ENCODE data around the gene UGCG.
"Not testable (repeated sequence)": the region's sequence is repeated elsewhere in the genome, so short reads cannot be mapped to it uniquely, and the experiment has no call there.

UGCG gene

DNA sequence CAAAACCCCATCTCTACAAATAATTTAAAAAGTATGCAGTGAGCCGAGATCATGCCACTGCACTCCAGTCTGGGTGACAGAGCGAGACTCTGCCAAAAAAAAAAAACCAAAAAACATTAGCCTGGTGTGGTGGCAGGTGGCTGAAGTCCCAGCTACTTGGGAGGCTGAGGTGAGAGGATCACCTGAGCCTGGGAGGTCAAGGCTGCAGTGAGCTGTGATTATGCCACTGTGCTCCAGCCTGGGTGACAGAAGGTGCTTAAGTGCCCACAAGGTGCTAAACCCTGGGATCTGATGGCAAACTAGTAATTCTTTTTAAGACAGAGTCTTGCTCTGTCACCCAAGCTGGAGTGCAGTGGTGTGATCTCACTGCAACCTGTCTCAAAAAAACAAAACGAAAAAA is 5.7 kb upstream of the UGCG start:
- DNase-seq (ENCODE audit: low read depth, low spot score) = not testable (repeated sequence)

DNA sequence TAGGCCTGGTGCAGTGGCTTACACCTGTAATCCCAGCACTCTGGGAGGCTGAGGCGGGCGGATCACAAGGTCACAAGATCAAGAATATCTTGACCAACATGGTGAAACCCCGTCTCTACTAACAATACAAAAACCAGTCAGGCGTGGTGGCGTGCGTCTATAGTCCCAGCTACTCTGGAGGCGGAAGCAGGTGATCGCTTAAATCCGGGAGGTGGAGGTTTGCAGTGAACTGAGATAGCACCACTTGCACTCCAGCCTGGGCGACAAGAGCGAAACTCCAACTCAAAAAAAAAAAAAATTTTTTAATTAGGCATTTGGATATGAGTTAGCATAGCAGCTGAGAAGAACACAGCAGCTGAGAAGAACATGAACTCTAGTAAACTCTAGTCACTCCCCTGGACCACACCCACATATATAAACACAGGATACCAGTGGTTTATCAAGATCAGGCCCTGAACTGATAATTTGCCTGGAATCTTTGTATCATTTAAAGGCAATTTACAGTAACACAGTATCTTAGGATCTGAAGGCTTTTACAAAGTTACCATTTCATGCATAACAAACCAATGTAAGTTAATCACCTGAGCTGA is 4.6 kb upstream of the UGCG start:
- no peak for DNase-seq (ENCODE audit: low read depth, low spot score)

DNA sequence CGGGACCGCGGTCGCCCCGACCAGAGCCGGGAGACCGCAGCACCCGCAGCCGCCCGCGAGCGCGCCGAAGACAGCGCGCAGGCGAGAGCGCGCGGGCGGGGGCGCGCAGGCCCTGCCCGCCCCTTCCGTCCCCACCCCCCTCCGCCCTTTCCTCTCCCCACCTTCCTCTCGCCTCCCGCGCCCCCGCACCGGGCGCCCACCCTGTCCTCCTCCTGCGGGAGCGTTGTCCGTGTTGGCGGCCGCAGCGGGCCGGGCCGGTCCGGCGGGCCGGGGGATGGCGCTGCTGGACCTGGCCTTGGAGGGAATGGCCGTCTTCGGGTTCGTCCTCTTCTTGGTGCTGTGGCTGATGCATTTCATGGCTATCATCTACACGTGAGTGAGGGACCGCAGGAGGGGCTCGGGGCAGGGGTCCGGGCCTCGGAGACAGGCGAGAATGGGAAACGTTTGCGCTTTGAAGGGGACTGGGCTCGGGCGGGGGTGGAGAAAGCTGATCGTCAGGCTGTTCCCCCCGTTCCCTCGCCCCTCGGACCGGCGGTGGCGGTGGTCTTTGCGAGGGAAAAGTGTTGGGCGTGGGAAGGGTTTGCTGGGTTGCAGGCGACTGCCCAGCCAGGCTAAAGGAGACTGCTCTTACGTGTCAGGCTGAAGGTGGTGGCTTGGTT is 457 bp downstream of the UGCG start:
- no peak for DNase-seq (ENCODE audit: low read depth, low spot score)

DNA sequence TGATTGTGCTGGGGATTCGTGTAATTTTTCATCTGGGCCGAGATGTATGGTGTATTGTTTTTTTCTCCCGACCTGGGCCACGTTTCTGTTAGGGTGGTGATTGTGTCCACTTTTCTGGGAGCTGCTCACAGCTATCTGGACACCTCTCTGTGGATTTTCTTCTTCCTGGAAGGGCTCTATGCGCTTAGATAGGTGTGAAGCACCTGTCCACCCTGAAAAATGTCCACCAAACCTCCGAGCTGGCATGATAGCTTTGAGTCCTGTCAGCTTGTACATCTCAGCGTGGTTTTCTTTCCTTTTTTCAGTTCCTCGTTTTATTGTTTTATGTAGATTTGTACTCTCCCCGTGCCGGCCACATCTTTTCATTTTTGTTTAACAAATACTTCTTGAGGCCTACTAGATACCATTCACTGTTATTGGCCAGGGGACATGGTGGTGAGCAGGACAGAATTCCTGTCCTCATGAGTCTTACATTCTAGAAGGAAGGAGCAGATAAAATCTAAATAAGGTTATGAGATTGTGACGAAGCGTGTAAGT is 1.1 kb downstream of the UGCG start:
- DNase-seq (ENCODE audit: low read depth, low spot score) = no peak

DNA sequence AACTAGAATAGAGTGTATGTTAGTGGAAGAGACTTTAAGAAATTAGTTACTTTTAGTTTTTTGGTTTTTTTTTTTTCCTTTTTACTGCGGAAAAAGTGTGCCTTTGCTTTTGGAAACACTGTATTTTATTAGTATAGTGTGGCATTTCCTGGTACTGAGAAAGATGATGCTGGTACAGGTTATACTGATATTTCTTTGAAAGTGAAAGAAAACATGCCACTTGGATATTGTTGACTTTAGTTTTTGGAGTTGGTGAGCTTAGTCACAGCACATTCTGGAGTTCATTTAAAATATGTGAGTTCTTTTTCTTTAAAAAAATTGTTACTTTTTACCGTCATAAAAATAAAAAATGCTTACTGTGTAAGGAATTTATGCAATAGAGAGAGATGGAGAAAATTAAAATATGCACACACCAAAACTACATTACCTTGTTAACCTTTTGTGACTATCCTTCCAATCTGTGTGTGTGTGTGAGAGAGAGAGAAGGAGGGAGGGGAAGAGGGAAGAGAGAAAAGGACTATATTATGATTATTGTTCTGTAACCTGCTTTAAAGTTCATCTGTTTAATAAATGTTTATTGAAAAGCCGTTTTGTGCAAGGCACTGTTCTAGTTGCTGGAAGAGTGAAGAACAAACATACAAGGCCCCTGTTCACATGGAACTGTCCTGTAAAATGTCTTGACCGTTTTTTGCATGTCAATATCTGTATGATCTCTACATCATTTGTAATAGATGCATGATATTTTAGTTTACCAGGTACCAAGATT is 1.9 kb downstream of the UGCG start:
- no peak for DNase-seq (ENCODE audit: low read depth, low spot score)

DNA sequence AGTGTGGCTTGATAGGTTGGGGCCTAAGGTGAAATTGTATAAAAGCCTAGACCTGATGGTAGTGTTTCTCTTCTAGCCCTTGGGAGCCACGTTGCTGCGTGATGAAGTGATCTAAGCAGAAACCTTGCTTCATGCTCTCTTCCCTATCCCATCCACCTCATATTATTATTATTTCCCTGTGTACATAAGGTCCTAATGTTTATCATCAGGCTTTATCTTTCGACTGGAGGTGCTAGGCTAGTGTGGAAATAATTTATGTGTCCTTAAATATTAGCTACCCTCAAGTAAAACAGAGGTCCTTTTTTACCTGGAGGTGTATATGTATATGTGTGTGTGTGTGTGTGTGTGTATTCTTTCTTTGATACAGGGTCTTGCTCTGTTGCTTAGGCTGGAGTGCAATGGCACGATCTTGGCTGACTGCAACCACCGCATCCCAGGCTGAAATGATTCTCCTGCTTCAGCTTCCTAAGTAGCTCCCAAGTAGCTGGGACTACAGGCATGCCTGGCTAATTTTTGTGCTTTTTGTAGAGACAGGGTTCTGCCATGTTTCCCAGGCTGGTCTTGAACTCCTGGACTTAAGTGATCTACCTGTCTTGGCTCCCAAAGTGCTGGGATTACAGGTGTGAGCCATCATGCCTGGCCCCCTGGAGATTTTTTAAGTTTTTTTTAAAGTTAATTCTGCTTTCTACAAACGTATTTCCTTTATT is 3.7 kb downstream of the UGCG start:
- DNase-seq (ENCODE audit: low read depth, low spot score) = no peak

DNA sequence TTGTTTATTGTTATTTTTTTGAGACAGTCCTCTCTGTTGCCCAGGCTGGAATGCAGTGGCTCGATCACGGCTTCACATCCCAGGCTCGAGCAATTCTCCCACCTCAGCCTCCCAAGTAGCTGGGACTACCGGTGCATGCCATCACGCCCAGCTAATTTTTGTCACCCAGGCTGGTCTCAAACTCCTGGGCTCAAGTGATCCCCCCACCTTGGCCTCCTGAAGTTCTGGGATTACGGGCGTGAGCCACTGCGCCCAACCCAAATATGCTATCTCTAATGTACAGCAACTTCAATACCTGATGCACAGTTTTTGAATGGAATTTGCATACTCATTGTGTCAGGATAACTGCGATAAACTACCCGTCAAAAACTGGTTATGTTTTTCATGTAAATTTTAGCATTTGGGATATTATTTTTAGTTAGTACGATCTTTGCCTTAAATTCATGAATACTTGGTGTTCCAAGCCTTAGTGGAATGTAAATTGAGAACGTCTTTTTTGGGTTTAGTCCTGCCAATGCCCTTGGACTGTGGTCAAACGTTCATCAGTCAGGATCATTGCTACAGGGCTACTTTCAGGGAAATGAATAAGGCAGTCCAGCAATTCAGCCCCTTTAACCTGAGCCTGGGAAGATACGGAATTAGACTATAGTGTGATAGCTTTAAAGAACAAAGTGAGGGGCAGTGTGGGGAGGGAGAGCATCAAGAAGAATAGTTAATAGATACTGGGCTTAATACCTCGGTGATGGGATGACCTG is 4.4 kb downstream of the UGCG start:
- no peak for DNase-seq (ENCODE audit: low read depth, low spot score)

DNA sequence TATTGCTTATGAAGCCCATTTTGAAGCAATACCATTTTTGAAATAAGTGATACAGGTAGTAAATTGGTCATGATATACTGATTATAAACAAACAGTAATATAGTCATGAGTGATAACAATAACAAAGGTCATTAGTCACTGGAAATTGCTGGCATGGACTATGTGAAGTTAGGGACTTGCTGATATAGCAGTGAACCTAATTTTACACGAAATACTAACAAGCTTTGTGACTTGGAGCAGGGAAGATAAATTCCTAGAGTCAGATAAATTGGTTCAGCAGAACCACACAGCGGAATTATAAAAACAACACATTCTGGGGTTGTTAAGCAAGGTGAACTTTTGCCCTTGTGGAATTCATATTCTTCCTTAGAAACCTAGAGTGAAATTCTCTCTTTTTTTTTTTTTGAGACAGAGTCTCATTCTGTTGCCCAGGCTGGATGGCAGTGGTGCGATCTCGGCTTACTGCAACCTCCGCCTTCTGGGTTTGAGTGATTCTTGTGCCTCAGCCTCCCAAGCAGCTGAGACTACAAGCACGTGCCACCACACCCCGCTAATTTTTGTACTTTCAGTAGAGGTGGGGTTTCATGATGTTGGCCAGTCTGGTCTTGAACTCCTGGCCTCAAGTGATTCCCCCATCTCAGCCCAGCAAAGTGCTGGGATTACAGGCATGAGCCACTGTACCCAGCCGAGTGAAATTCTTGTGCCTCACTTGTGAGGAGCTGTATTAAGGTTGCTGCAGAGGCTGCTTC is 6.0 kb downstream of the UGCG start:
- DNase-seq (ENCODE audit: low read depth, low spot score) = no peak

DNA sequence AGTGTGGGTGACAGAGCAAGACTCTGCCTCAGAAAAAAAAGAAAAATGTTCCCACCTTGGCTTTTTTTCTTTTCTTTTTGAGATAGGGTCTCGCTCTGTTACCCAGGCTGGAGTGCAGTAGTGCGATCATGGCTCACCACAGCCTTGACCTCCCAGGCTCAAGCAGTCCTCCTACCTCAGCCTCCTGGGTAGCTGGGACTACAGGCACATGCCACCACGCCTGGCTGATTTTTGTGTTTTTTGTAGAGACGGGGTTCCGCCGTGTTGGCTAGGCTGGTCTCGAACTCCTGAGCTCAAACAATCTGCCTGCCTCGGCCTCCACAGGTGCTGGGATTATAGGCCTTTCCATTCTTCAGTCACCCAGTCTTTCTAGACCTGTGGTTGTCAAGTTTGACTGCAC is 6.9 kb downstream of the UGCG start:
- not testable (repeated sequence) for DNase-seq (ENCODE audit: low read depth, low spot score)

DNA sequence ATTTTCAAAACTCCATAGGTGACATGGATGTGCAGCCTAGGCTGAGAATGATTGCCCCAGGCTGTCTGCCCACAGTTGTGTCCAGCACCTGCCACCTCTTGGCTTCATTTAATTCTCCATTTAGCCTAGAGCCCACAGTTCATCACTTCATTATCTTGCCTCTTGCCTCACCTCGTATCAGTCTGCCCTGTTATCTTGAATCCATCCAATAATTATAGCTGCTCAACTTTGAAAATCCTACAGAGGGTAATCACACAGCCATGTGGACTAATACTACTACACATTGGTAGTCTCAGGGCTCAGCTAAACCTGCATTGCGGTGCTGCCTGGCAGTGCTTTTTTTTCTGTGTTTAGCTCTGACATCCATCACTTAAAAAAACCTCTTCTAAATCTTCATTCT is 7.4 kb downstream of the UGCG start:
- DNase-seq (ENCODE audit: low read depth, low spot score) = no peak

DNA sequence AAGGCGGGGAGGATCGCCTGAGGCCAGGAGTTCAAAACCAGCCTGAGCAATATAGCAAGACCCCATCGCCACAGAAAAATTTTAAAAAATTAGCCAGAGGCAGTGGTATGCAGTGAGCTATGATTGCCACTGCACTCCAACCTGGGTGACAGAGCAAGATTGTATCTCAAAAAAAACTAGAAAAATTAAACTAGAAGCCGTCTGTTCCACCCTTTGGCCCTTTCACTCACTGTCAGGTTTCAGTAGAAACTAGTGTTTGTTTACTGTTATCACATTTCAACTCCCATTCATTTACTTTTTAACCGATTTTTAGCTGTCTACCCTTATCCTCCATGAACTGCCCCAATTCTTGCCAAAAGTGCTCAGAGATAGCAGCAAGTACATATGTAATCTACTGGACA is 8.3 kb downstream of the UGCG start:
- DNase-seq (ENCODE audit: low read depth, low spot score) = no peak

DNA sequence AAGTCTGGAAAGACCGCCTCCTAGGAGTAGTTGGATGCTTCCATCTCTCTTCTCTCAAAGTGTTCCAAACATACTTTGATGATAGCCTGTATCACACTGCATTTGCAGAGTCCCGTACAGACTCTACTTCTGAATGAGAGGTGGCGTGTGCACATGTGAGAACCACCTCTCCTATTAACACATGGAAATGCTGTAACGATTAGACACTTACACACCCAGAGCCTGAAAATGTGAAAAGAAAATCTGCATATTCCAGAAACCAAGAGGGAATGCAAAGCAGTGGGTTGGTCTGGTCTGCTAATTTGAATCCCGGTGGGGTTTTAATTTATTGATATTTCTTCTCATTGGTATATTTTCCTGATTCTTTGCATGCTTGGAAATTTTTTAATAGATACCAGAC is 10.5 kb downstream of the UGCG start:
- DNase-seq (ENCODE audit: low read depth, low spot score) = no peak

DNA sequence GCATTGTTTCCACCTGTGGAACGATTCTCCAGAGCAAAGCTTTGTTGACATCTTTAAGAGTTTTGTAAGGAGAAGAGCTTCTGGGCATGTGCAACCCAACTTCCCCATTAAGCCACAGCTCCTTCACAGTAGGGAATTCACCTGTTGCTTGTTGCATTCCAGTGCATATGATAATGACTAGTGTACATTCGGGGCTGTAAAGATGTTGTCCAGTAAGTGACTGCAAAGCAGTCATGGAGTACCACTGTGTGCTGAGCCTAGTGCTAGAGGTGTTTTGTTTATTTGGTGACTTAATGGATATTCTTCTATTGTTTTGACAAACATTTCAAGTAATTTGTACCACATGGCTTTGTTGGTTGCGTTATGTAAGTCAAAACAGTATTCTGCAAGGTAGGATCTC is 12.8 kb downstream of the UGCG start:
- DNase-seq (ENCODE audit: low read depth, low spot score) = no peak

DNA sequence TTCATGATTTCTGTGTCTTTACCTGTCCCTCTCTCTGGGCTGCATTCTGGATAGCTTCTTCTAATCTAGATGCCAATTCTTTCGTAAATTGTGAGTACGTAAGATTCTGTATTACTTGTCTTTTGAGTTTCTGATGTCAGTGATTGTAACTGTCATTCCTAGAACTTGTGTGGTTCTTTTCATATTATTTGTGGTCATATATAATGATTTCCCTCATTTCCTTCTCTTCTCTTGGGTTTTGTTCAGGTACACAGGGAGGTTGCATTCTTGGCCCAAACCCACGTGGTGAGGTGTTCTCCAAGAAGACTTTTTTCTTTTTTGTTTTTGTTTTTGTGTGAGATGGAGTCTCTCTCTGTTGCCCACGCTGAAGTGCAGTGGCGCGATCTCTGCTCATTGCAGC is 13.8 kb downstream of the UGCG start:
- DNase-seq (ENCODE audit: low read depth, low spot score) = no peak

DNA sequence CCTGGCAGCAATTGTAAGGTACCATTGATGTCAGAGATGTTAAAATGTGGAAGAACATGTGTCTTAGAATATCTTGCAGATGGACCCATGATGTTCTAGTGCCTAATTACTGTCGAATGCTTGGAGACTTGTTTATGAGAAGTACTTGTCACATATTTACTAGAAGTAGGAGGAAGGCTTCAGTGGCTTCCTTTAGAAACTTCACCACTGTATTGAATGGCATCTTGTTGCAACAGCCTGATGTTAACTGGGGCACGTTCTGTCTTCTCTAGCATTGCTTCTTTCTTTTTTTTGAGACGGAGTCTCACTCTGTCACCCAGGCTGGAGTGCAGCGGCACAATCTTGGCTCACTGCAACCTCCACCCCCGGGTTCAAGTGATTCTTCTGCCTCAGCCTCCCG is 16.5 kb downstream of the UGCG start:
- DNase-seq (ENCODE audit: low read depth, low spot score) = no peak

DNA sequence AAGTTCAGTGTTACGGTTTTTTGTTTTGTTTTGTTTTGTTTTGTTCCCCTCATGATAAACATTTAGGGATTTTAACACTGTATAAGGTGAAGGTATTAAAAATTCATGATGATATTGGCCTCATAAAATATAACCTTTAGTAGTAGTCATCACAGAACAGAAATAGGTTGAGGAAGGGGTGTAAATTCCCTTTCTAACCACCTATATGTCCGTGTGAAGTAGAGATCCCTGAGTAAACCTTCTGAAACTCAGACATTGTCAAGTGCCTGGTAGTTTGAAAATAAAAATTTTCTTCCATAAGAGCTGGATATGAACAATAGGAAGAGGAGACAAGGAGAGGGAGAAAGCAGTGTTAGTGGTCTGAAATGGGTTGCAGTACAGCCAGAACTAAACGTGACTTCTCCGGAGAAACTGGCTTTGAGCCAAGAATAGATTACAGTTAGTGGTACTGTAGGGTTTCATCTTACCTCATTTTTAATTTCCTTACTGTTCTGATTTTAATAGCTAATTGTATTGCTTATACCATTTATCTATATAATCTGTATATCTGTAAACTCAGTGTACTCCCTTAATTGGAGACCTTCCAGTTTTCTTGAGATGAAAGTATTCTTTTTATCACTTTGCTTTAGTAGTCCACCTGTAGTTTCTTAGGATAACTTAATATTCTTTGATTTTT is 18.3 kb downstream of the UGCG start:
- DNase-seq (ENCODE audit: low read depth, low spot score) = no peak

DNA sequence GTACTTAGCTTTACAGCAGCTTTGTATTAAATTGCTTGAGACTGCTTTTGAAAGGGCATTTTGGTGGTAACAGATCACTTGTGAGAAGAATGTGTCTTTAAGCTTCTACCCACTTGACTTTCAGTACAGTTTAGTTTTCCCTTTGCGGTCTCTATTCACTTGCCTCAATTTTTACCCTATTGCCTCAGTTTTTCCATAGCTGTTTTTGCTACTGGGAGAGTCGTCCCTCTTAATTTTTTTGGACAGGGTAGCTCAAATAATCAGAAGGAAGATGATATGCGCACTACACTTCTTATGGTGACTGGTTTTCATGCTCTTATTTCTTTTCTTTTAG is 18.8 kb downstream of the UGCG start:
- no peak for DNase-seq (ENCODE audit: low read depth, low spot score)

DNA sequence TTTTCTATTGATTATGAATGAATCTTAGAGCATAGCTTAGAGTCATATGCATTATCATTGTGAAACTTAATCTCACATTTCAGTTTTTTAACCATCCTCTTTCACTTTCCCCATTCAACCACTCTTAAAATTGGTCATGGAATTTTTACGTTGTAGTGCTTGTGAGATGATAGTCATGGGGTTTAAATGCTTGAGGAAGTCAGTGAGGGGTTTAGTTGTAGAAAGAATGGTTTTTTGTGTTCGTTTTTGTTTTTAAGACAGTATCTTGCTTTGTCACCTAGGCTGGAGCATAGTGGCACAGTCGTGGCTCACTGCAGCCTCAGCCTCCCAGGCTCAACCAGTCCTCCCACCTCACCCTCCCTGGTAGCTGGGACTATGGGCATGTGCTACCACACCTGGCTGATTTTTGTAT is 19.6 kb downstream of the UGCG start:
- no peak for DNase-seq (ENCODE audit: low read depth, low spot score)

DNA sequence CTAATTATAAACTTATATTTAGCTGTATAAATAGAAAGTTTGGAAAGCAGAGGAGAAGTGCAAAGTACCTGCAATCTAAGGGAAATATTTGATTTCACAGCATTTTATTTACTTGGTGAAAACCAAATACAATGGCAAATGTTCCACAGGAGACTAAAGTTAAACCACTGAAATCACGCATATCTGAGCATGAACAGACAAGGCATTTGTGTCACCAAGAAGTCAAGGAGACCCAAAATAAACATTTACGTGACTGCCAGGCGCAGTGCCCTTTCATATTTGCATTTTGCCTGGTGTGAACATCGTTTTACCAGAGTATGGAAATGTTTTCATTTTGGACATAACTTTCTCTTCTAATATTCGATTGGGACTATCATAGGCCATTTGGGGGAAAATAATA is 20.6 kb downstream of the UGCG start:
- DNase-seq (ENCODE audit: low read depth, low spot score) = no peak

DNA sequence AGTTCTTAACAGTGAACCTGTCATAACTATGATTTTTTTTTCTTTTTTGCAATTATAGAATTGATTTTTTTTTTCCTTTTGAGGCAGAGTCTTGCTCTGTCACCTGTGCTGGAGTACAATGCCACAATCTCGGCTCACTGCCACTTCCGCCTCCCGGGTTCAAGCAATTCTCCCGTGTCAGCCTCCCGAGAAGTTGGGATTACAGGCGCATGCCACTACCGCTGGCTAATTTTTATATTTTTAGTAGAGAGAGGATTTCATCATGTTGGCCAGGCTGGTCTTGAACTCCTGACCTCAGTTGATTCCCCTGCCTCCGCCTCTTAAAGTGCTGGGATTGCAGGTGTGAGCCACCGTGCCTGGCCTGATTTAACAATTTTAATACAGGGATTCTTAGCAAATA is 21.4 kb downstream of the UGCG start:
- no peak for DNase-seq (ENCODE audit: low read depth, low spot score)

Data from activated CD4-positive, CD25-positive, alpha-beta regulatory T cell treated with anti-CD3 and anti-CD28 coated beads, Interleukin-2, amount 50 U/mL, for 16 hours (primary cell).